ENCODE results near the gene EGLN2.

DNA sequence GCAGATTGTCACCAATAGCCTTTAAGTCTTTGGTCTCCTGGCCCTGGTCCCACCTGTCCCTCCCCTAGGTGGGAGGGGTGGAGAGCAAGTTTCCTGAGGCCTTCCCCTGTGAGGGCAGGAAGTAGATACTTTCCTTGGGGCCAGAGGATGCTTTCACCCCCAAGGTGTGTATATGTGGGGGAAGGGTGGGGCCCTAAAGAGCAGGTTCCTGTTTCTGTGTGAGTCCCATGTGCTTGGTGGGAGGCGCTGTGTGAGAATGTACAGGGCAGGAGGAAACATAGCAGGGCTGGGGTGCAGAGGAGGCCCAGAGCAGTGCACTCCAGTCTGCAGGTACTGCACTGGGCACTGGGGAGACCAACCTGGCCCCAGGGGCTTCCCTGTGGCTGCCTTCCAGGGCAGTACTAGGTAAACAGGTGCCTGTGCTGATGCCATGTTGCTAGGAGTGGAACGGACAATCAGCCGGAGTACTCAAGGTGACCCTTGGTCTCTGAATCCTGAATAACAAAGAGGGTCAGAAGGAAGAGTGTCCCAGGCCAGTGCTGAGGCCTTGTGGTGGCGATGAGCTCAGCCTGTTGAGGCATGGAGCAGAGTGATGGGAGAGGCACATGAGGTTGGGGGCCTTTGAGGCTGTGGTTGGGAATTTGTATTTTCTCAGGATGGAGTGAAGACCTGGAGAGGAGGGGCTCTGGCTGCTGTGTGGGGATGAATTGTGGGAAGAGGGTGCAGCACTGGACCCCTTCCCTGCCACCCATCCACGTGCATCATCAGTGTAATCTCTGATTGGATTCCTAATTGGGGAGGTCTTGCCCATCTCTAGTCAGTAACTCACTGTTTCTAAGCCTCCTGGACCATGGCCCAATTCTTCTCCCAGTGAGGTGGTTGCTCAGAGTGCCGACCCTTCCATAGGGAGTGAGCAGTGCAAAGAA is 5.1 kb downstream of the EGLN2 start:
- TF ChIP-seq POLR2A (IDR thresholded peaks at IDR 0.05): no peak
- TF ChIP-seq, protein P1, sequence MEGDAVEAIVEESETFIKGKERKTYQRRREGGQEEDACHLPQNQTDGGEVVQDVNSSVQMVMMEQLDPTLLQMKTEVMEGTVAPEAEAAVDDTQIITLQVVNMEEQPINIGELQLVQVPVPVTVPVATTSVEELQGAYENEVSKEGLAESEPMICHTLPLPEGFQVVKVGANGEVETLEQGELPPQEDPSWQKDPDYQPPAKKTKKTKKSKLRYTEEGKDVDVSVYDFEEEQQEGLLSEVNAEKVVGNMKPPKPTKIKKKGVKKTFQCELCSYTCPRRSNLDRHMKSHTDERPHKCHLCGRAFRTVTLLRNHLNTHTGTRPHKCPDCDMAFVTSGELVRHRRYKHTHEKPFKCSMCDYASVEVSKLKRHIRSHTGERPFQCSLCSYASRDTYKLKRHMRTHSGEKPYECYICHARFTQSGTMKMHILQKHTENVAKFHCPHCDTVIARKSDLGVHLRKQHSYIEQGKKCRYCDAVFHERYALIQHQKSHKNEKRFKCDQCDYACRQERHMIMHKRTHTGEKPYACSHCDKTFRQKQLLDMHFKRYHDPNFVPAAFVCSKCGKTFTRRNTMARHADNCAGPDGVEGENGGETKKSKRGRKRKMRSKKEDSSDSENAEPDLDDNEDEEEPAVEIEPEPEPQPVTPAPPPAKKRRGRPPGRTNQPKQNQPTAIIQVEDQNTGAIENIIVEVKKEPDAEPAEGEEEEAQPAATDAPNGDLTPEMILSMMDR (IDR thresholded peaks at IDR 0.05): no peak

Data from body of pancreas (tissue), 4 donors.